C4-2B (cell line): Measurements from ENCODE around the gene TAPT1.

Source experiments
- ZFX ChIP-seq: fragments of 450-650 bp; IDR thresholded peaks from 2 replicates; pipeline ENCODE4 v1.6.1; 2017
- TF ChIP-seq, protein P1 (sequence below): fragments of 450-650 bp; conservative IDR thresholded peaks from 2 replicates; pipeline ENCODE4 v1.5.1; 2017; ENCODE audit warnings: mild to moderate bottlenecking

DNA sequence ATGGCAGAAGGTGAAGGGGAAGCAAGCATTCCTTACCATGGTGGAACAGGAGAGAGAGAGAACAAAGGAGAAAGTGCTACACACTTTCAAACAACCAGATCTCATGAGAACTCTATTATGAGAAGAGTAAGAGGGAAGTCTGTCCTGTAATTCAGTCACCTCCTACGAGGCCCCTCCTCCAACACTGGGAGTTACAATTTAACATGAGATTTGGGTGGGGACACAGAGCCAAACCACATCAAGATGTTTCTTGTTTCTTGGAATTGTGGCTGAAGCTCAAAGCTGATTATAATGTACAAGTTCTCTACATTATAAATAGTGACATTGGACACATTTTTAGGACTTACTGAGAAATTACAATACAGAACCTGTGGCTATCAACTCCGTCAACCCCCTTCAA is 29.5 kb upstream of the TAPT1 start:
- TF ChIP-seq, protein P1, sequence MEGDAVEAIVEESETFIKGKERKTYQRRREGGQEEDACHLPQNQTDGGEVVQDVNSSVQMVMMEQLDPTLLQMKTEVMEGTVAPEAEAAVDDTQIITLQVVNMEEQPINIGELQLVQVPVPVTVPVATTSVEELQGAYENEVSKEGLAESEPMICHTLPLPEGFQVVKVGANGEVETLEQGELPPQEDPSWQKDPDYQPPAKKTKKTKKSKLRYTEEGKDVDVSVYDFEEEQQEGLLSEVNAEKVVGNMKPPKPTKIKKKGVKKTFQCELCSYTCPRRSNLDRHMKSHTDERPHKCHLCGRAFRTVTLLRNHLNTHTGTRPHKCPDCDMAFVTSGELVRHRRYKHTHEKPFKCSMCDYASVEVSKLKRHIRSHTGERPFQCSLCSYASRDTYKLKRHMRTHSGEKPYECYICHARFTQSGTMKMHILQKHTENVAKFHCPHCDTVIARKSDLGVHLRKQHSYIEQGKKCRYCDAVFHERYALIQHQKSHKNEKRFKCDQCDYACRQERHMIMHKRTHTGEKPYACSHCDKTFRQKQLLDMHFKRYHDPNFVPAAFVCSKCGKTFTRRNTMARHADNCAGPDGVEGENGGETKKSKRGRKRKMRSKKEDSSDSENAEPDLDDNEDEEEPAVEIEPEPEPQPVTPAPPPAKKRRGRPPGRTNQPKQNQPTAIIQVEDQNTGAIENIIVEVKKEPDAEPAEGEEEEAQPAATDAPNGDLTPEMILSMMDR = no peak
- TF ChIP-seq ZFX = no peak
